K562 (cell line): ENCODE data around the gene ALK. TPM values are rescaled to one million over a fixed set of nuclear protein-coding genes. Genes with fewer than 3 reads are reported as not detected.

Experiments
- ATAC-seq: fragments of 200-7000 bp; cut with Tn5 transposase; 3 replicates; pipeline ENCODE4 v1.9.1; 2020; ENCODE audit warnings: moderate library complexity
- BruUV-seq: library from RNA; stranded (reverse); fragments of 400-500 nt; replicated peaks from 2 replicates; lab custom pipeline; 2021; lab: Mats Ljungman, UMichigan
- CTCF ChIA-PET: fragments of 300-600 bp; formaldehyde crosslinking; extraction: SDS; loops from one replicate; lab custom pipeline; 2021; ENCODE audit warnings: low intra/inter-chr PET ratio; lab: Yijun Ruan, JAX
- POLR2A ChIA-PET: fragments of 300-600, 350-650 bp; sonication (Branson Sonifier 250); formaldehyde crosslinking; extraction: SDS; loops from one replicate; lab custom pipeline; 2021; ENCODE audit warnings: antibody characterized with exemption, inconsistent platforms; lab: Yijun Ruan, JAX
- DNase-seq, 4 experiments: peaks; one replicate each; pipeline versions ENCODE4 v3.0.0 to v3.0.0-alpha.2; 2011 to 2018; ENCODE audit warnings: low spot score in 3 of 4, mixed read lengths in 3 of 4; ENCODE audit errors: extremely low read depth in 1 of 4
- FAIRE-seq: peaks from 2 replicates; lab custom pipeline; 2011; peaks lifted over from hg19 to GRCh38; lab: Jason Lieb, UNC
- H2AFZ ChIP-seq: 2 replicates; pipeline ENCODE4 v1.6.0; 2011; ENCODE audit warnings: low read depth, low read length, control low read depth, inconsistent platforms
- H3K27ac ChIP-seq: fragments of 200-600 bp; 3 replicates; pipeline ENCODE4 v1.8.0; 2011; ENCODE audit warnings: low read depth, mild to moderate bottlenecking, control low read depth, inconsistent platforms, low read length, moderate library complexity, mixed read lengths; ENCODE audit errors: extremely low read depth
- H3K27me3 ChIP-seq, 2 experiments: fragments of 300-600 bp in 1 of 2; 2 replicates in 1 of 2; 3 replicates in 1 of 2; pipeline versions ENCODE4 v1.6.0 to v1.8.0; 2011; ENCODE audit warnings: inconsistent platforms in 2 of 2, low read length in 2 of 2, mild to moderate bottlenecking in 1 of 2, mixed read lengths in 1 of 2, moderate library complexity in 1 of 2; ENCODE audit not compliant: control insufficient read depth in 2 of 2, insufficient read depth in 2 of 2
- H3K36me3 ChIP-seq: fragments of 300-600 bp; 3 replicates; pipeline ENCODE4 v1.8.0; 2011; ENCODE audit warnings: mild to moderate bottlenecking, low read length, inconsistent platforms; ENCODE audit not compliant: control insufficient read depth, insufficient read depth
- H3K4me1 ChIP-seq, 2 experiments: fragments of 200-600 bp in 1 of 2; replicated peaks in 1 of 2; 2 replicates in 1 of 2; 3 replicates in 1 of 2; pipeline versions ENCODE4 v1.5.1 to v1.8.0; 2011; ENCODE audit warnings: inconsistent platforms in 2 of 2, low read length in 2 of 2, mild to moderate bottlenecking in 1 of 2, mixed read lengths in 1 of 2, moderate library complexity in 1 of 2; ENCODE audit not compliant: control insufficient read depth in 2 of 2, insufficient read depth in 2 of 2
- H3K4me2 ChIP-seq: 2 replicates; pipeline ENCODE4 v1.6.1; 2011; ENCODE audit warnings: low read length, control low read depth, inconsistent platforms, mixed read lengths; ENCODE audit not compliant: insufficient read depth
- H3K4me3 ChIP-seq: fragments of 200-600 bp; sonication (generic), shearing (Covaris generic); 2 replicates; pipeline ENCODE4 v1.5.1; 2016; ENCODE audit warnings: control low read depth, inconsistent platforms
- H3K79me2 ChIP-seq: fragments of 200-600 bp; 3 replicates; pipeline ENCODE4 v1.8.0; 2011; ENCODE audit warnings: low read length, inconsistent platforms; ENCODE audit not compliant: control insufficient read depth, insufficient read depth
- H3K9ac ChIP-seq, 2 experiments: 2 replicates each; pipeline versions ENCODE4 v1.6.0 to v1.6.1; 2011; ENCODE audit warnings: low read depth in 2 of 2, low read length in 2 of 2, control low read depth in 1 of 2, inconsistent platforms in 1 of 2, mild to moderate bottlenecking in 1 of 2, mixed read lengths in 1 of 2; ENCODE audit not compliant: insufficient read depth in 1 of 2
- H3K9me1 ChIP-seq: one replicate; pipeline ENCODE4 v1.6.0; 2011; ENCODE audit warnings: inconsistent platforms, mild to moderate bottlenecking, low read length, moderate library complexity; ENCODE audit not compliant: control insufficient read depth, insufficient read depth
- H3K9me3 ChIP-seq: replicated peaks from 2 replicates; pipeline ENCODE4 v1.5.1; 2011; ENCODE audit warnings: low read depth, low read length, inconsistent platforms; ENCODE audit not compliant: control insufficient read depth, insufficient read depth
- H4K20me1 ChIP-seq: replicated peaks from 2 replicates; pipeline ENCODE4 v1.6.1; 2011; ENCODE audit warnings: low read length, inconsistent platforms, mixed read lengths; ENCODE audit not compliant: control insufficient read depth, insufficient read depth
- BRD4 ChIP-seq: fragments of 200-600 bp; sonication (generic); IDR thresholded peaks from 2 replicates; pipeline ENCODE4 v1.6.1; 2017; ENCODE audit warnings: inconsistent platforms
- CEBPZ ChIP-seq: fragments of 150-350 bp; IDR thresholded peaks from 2 replicates; pipeline ENCODE4 v1.6.1; 2014; ENCODE audit warnings: low read depth, mild to moderate bottlenecking, low read length, borderline replicate concordance
- DEAF1 ChIP-seq: fragments of 450-650 bp; formaldehyde crosslinking; IDR thresholded peaks from 2 replicates; pipeline ENCODE4 v1.4.0; 2020; ENCODE audit warnings: mild to moderate bottlenecking, moderate library complexity
- E2F1 ChIP-seq: sonication (generic); formaldehyde crosslinking; IDR thresholded peaks from 2 replicates; pipeline ENCODE4 v1.8.1; 2023; ENCODE audit warnings: mild to moderate bottlenecking, missing genetic modification reagents, moderate library complexity
- FIP1L1 ChIP-seq: fragments of 200-400 bp; formaldehyde crosslinking; IDR thresholded peaks from 2 replicates; pipeline ENCODE4 v1.6.1; 2018; ENCODE audit warnings: mild to moderate bottlenecking, low read depth, low read length; ENCODE audit not compliant: poor library complexity, severe bottlenecking
- HLTF ChIP-seq: fragments of 450-650 bp; IDR thresholded peaks from 2 replicates; pipeline ENCODE4 v1.6.1; 2016
- MLX ChIP-seq, 2 experiments: fragments of 450-650 bp in 1 of 2; sonication (generic) in 1 of 2; formaldehyde crosslinking; conservative IDR thresholded peaks; 2 replicates each; pipeline versions ENCODE4 v1.4.0 to v1.8.1; 2020 to 2022; ENCODE audit warnings: mild to moderate bottlenecking in 1 of 2, missing genetic modification reagents in 1 of 2
- POU5F1 ChIP-seq: fragments of 150-350 bp; IDR thresholded peaks from 2 replicates; pipeline ENCODE4 v1.6.1; 2014; ENCODE audit warnings: borderline replicate concordance, low read length, low read depth, mild to moderate bottlenecking; ENCODE audit not compliant: partially characterized antibody
- PTRF ChIP-seq: fragments of 450-650 bp; IDR thresholded peaks from 2 replicates; pipeline ENCODE4 v1.6.1; 2016; ENCODE audit warnings: mild to moderate bottlenecking, missing genetic modification characterization, missing compliant biosample characterization
- RAD21 ChIP-seq, 2 experiments: fragments of 250-450 bp in 1 of 2; fragments of 450-650 bp in 1 of 2; sonication (Bioruptor Pico) in 1 of 2; formaldehyde crosslinking in 1 of 2; IDR thresholded peaks in 1 of 2; conservative IDR thresholded peaks in 1 of 2; 2 replicates each; pipeline versions ENCODE4 v1.4.0 to v1.8.0; 2020 to 2022; ENCODE audit warnings: mild to moderate bottlenecking in 2 of 2, moderate library complexity in 1 of 2
- SMAD1 ChIP-seq: fragments of 150-350 bp; IDR thresholded peaks from 2 replicates; pipeline ENCODE4 v1.6.1; 2014; ENCODE audit warnings: low read length, low read depth; ENCODE audit not compliant: partially characterized antibody
- SRSF1 ChIP-seq: fragments of 200-400 bp; formaldehyde crosslinking; IDR thresholded peaks from 2 replicates; pipeline ENCODE4 v1.6.1; 2017; ENCODE audit warnings: mild to moderate bottlenecking, low read depth, low read length, moderate library complexity
- TAL1 ChIP-seq: fragments of 450-650 bp; IDR thresholded peaks from 2 replicates; pipeline ENCODE4 v1.6.1; 2016; ENCODE audit warnings: mild to moderate bottlenecking
- WGBS: fragments of 100-300 bp; shearing (Covaris generic); methylation state at CpG from one replicate; pipeline ENCODE4 v1.1.6; 2016; ENCODE audit warnings: low coverage, mixed read lengths; ENCODE audit not compliant: insufficient coverage; ENCODE audit errors: missing lambda C conversion rate; 5-methylcytosine and 5-hydroxymethylcytosine counted together
- in situ Hi-C: fragments of 300-500 bp; cut with MboI; formaldehyde crosslinking; loops from 4 replicates; pipeline ENCODE4 v1.15.0; 2018; ENCODE audit warnings: inconsistent platforms, mixed read lengths
- intact Hi-C: fragments of 100-400 bp; cut with micrococcal nuclease; formaldehyde crosslinking; loops from 2 replicates; pipeline ENCODE4 v1.14.2; 2022
- polyA plus RNA-seq, 8 experiments: library from polyadenylated mRNA; depleted of rRNA in 4 of 8; stranded (reverse) in 5 of 8; unstranded in 3 of 8; fragments of >200 nt; fragmentation: Nextera tagmentation in 2 of 8; fragmentation: Illumina TruSeq in 1 of 8; extraction: Ambion mirVana in 2 of 8; extraction: Trizol in 1 of 8; gene quantifications; 2 replicates each; pipeline versions ENCODE4 v1.2.1 to v1.2.3, GENCODE V29; 2011 to 2014; ENCODE audit warnings: inconsistent platforms in 1 of 8, missing spikeins in 1 of 8
- total RNA-seq, 7 experiments: library from RNA; depleted of rRNA in 6 of 7; stranded (reverse); fragments of >200 nt in 6 of 7; fragmentation: Illumina TruSeq in 2 of 7; extraction: Trizol in 2 of 7; gene quantifications; 2 replicates each; pipeline versions ENCODE4 v1.2.1 to v1.2.3, GENCODE V29; 2011 to 2021; ENCODE audit warnings: low replicate concordance in 1 of 7

ALK gene
- total and polyA plus RNA-seq, 9 of the 15 experiments (the other 6 are each of a cell fraction or from before 2014, with no cell fraction given), result not detected

- TF ChIP-seq POU5F1 (no peak), RAD21 (CRISPR knock-in tag; conservative IDR thresholded peaks at IDR 0.05 in 1 of 2, IDR thresholded peaks at IDR 0.05 in 1 of 2) (peak in 1 of 2 experiments; percentile 21; a peak in 1 of 4 replicates), PTRF (tag) (no peak)
Observed at GRCh38 chr2:29206941-29207340, 714.4 kb downstream of the ALK start (continued).

- Histone ChIP-seq H3K9me3 (no peaks in the 10 kb centered on the region), H3K4me1 (no peaks in the 10 kb centered on the region), H4K20me1 (no peaks in the 10 kb centered on the region), H2AFZ (no peak overlapping the region), H3K79me2 (no peaks in the 10 kb centered on the region), H3K9me1 (no peaks in the 10 kb centered on the region), H3K27me3 (peaks cover 3 to 14% of the 10 kb centered on the region in 2 experiments; a peak in 2 of 5 replicates), H3K4me3 (no peak overlapping the region), H3K27ac (no peak overlapping the region), H3K9ac (no peak overlapping the region), H3K4me2 (no peak overlapping the region), H3K36me3 (no peaks in the 10 kb centered on the region)
- in situ Hi-C loops, result loop anchor here (5.0 to 10.0 kb wide), 2 partner anchors 246 to 368 kb away; no protein-coding TSS in a partner anchor
- ATAC-seq, result no peak
- 2% methylated on average over 5 of the region's 5 CpGs for WGBS
- ChIA-PET CTCF (no interaction called here), POLR2A (no interaction called here)
- DNase-seq, result no peak
- no peak for FAIRE-seq
- BruUV-seq, result no TSS peak
- intact Hi-C loops, result no loop called here
- no peak for TF ChIP-seq MLX (CRISPR knock-in tag; conservative IDR thresholded peaks at IDR 0.05)
- TF ChIP-seq HLTF, result no peak
- TF ChIP-seq DEAF1 (CRISPR knock-in tag), result no peak
- TF ChIP-seq FIP1L1, result no peak
- no peak for TF ChIP-seq BRD4
- TF ChIP-seq SRSF1, result no peak
- TF ChIP-seq TAL1, result no peak
- no peak for TF ChIP-seq SMAD1
- TF ChIP-seq E2F1, result no peak
- no peak for TF ChIP-seq CEBPZ
Observed at GRCh38 chr2:29202819-29203495, 718.4 kb downstream of the ALK start.
